ENCODE measurements around the gene DGLUCY. TPM values are rescaled to one million over a fixed set of nuclear protein-coding genes. Genes with fewer than 3 reads are reported as not detected.

The DGLUCY gene
- total RNA-seq, 1 donor, result 39.7 TPM

GRCh38 chr14:91167380-91167770 lies 53.5 kb downstream of the DGLUCY start:
- H3K4me3 ChIP-seq (ENCODE audit: low read depth, low read length), result no peak overlapping the region
- TF ChIP-seq CTCF (IDR thresholded peaks at IDR 0.05; ENCODE audit: insufficient read depth, low read depth, low read length), result no peak
- DNase-seq (ENCODE audit: low read depth), result no peak

DNA sequence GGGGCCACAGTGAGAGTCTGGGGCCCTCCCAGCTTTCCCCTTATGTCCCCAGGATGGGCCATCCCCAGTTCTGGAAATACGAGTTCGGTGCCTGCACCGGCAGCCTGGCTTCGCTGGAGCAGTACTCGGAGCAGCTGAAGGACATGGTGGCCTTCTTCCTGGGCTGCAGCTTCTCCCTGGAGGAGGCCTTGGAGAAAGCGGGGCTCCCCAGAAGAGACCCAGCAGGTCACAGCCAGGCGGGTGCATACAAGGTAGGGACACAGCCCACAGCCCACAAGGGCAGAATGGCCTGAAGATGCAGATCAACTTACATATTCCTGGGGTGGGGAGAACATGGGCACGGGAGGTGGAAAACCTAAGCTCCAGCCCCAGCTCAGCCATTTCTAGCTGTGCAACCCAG lies 56.1 kb downstream of the DGLUCY start:
- no peak for TF ChIP-seq CTCF (IDR thresholded peaks at IDR 0.05; ENCODE audit: insufficient read depth, low read depth, low read length)
- DNase-seq (ENCODE audit: low read depth), result no peak
- no peak overlapping the region for H3K4me3 ChIP-seq (ENCODE audit: low read depth, low read length)

DNA sequence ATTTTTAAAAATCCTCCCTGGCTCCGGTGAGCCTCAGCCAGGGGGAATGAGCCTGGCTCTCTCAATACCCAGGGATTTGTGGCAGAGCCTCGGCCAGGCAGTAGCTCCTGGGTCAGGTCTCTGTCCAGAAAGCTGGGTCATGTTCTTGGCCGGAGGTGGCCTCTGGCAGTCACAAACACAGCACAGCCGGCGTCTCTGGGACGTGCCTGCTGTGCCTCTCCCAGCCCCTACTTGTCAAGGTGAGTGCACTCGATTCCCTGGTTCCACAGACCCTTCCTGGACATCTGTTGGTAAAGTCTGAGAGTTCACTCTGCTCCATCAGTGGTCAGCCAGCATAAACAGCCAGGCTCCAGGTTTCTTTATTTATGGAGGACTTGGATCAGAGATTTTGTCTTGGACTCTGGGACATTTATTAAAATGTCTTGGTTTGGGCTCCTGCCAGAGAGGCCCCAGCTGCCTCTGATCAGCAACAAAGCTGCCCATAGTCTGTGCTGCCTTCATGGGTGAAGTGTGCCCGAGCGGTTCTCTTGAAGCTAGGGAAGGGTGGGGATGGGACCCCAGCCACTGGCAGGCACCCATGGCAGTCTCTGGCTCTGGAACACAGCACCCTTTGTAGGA lies 56.7 kb downstream of the DGLUCY start:
- H3K4me3 ChIP-seq (ENCODE audit: low read depth, low read length), result no peak overlapping the region
- TF ChIP-seq CTCF (IDR thresholded peaks at IDR 0.05; ENCODE audit: insufficient read depth, low read depth, low read length), result no peak
- DNase-seq (ENCODE audit: low read depth), result peak; percentile 19

GRCh38 chr14:91171291-91171690 lies 57.4 kb downstream of the DGLUCY start:
- DNase-seq (ENCODE audit: low read depth), result no peak
- H3K4me3 ChIP-seq (ENCODE audit: low read depth, low read length), result no peak overlapping the region
- TF ChIP-seq CTCF (IDR thresholded peaks at IDR 0.05; ENCODE audit: insufficient read depth, low read depth, low read length), result no peak

DNA sequence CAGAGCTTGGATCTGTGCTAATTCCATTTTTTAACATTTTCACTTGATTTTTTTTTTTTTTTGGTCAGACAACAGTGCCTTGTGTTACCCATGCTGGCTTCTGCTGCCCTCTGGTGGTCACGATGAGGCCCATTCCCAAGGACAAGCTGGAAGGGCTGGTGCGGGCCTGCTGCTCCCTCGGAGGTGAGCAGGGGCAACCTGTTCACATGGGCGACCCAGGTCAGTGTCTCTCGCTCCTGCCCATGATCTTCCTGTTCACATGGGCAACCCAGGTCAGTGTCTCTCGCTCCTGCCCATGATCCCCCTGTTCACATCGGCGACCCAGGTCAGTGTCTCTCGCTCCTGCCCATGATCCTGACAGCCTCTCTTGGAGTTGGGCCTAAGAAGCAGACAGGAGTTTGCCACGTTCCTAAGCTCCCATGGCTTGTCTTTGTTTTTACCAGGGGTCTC lies 59.4 kb downstream of the DGLUCY start:
- TF ChIP-seq CTCF (IDR thresholded peaks at IDR 0.05; ENCODE audit: insufficient read depth, low read depth, low read length), result peak; percentile 84
- DNase-seq (ENCODE audit: low read depth), result peak; percentile 84
- no peak overlapping the region for H3K4me3 ChIP-seq (ENCODE audit: low read depth, low read length)

- H3K4me3 ChIP-seq (ENCODE audit: low read depth, low read length), result no peak overlapping the region
- DNase-seq (ENCODE audit: low read depth), result no peak
- no peak for TF ChIP-seq CTCF (IDR thresholded peaks at IDR 0.05; ENCODE audit: insufficient read depth, low read depth, low read length)
Measured at GRCh38 chr14:91173904-91174303, 60.0 kb downstream of the DGLUCY start.
